ENCODE data around the gene DNAJB6. TPM values are rescaled to one million over a fixed set of nuclear protein-coding genes. Genes with fewer than 3 reads are reported as not detected.

Gene DNAJB6
- 100 to 1,000 TPM; 309 to 343 (median 340) TPM for total RNA-seq
- total RNA-seq (2013): 111 TPM

GRCh38 chr7:157336383-157337315, at the start of gene DNAJB6:
Gene DNAJB6 (plus strand): TSS chr7:157337004. CDS start chr7:157358573, 21,569 bp downstream.
- peaks cover 43 to 46% of the 10 kb centered on the region in 2 donors for H3K4me1 Mint-ChIP-seq
- peak within 1 kb of the TSS; percentile 99 for H3K4me3 Mint-ChIP-seq
- ATAC-seq (peak; percentile 80 to 91 (median 85)), DNase-seq (peak; percentile 97 to 98)
- intact Hi-C loops (cut with micrococcal nuclease): loop anchor here (2.0 kb wide), 1 partner anchor 62 kb away; no protein-coding TSS in a partner anchor
- peaks cover 0 to 4% of the 10 kb centered on the region in 2 donors for H3K27me3 Mint-ChIP-seq (ENCODE audit: low read depth in 2 of 2)
- peak within 1 kb of the TSS; percentile 96 for H3K4me3 ChIP-seq (ENCODE audit: low read length)
- no peaks in the 10 kb centered on the region for H3K9me3 Mint-ChIP-seq
- H3K27ac Mint-ChIP-seq: peak within 1 kb of the TSS; percentile 95 to 96
- peak within 1 kb of the TSS; percentile 91 for H3K27ac ChIP-seq (ENCODE audit: low read length)
- under 1% methylated on average over 114 of the region's 114 CpGs for whole genome bisulfite sequencing (ENCODE audit: insufficient coverage)
- no peaks in the 10 kb centered on the region for H3K36me3 Mint-ChIP-seq
- TF ChIP-seq CTCF (IDR thresholded peaks at IDR 0.05): no peak
- no peaks in the 10 kb centered on the region for H3K9me3 ChIP-seq (ENCODE audit: control insufficient read depth, insufficient read depth, low read length)
- no peaks in the 10 kb centered on the region for H3K27me3 ChIP-seq (ENCODE audit: control insufficient read depth, insufficient read depth, low read length)
- peaks cover 42% of the 10 kb centered on the region for H3K4me1 ChIP-seq (ENCODE audit: control insufficient read depth, insufficient read depth, low read length)
- no peaks in the 10 kb centered on the region for H3K36me3 ChIP-seq (ENCODE audit: control insufficient read depth, insufficient read depth, low read length)

- intact Hi-C loops (cut with micrococcal nuclease): no loop called here
- no peak for TF ChIP-seq CTCF (IDR thresholded peaks at IDR 0.05)
- Histone ChIP-seq H3K27ac (ENCODE audit: low read length) (no peak overlapping the region), H3K9me3 (ENCODE audit: control insufficient read depth, insufficient read depth, low read length) (no peaks in the 10 kb centered on the region), H3K27me3 (ENCODE audit: control insufficient read depth, insufficient read depth, low read length) (no peaks in the 10 kb centered on the region), H3K36me3 (ENCODE audit: control insufficient read depth, insufficient read depth, low read length) (no peaks in the 10 kb centered on the region), H3K4me3 (ENCODE audit: low read length) (no peak overlapping the region), H3K4me1 (ENCODE audit: control insufficient read depth, insufficient read depth, low read length) (no peaks in the 10 kb centered on the region)
- Mint-ChIP-seq H3K27me3 (ENCODE audit: low read depth in 2 of 2) (no peaks in the 10 kb centered on the region), H3K4me3 (no peak overlapping the region), H3K4me1 (no peaks in the 10 kb centered on the region), H3K36me3 (no peaks in the 10 kb centered on the region), H3K27ac (no peak overlapping the region), H3K9me3 (no peaks in the 10 kb centered on the region)
- WGBS (ENCODE audit: insufficient coverage): 92% methylated on average over 29 of the region's 29 CpGs
- DNase-seq (no peak), ATAC-seq (no peak)
Measured at GRCh38 chr7:157291404-157292080, 45.3 kb upstream of the DNAJB6 start.

- Mint-ChIP-seq H3K4me1 (no peaks in the 10 kb centered on the region), H3K27me3 (ENCODE audit: low read depth in 2 of 2) (no peaks in the 10 kb centered on the region), H3K9me3 (no peaks in the 10 kb centered on the region), H3K4me3 (no peak overlapping the region), H3K27ac (no peak overlapping the region), H3K36me3 (no peaks in the 10 kb centered on the region)
- Histone ChIP-seq H3K4me1 (ENCODE audit: control insufficient read depth, insufficient read depth, low read length) (no peaks in the 10 kb centered on the region), H3K36me3 (ENCODE audit: control insufficient read depth, insufficient read depth, low read length) (no peaks in the 10 kb centered on the region), H3K4me3 (ENCODE audit: low read length) (no peak overlapping the region), H3K27me3 (ENCODE audit: control insufficient read depth, insufficient read depth, low read length) (no peaks in the 10 kb centered on the region), H3K9me3 (ENCODE audit: control insufficient read depth, insufficient read depth, low read length) (no peaks in the 10 kb centered on the region), H3K27ac (ENCODE audit: low read length) (no peak overlapping the region)
- no peak for TF ChIP-seq CTCF (IDR thresholded peaks at IDR 0.05)
- intact Hi-C loops (cut with micrococcal nuclease): no loop called here
- ATAC-seq: peak in 1 of 3 donors; percentile 16
- no peak for DNase-seq
- 94% methylated on average over 9 of the region's 9 CpGs for whole genome bisulfite sequencing (ENCODE audit: insufficient coverage)
Measured at GRCh38 chr7:157292258-157292657, 44.5 kb upstream of the DNAJB6 start.
